SH-SY5Y (cell line): Measurements from ENCODE around the gene LARGE1.

Experiments
- GATA2 ChIP-seq: IDR thresholded peaks from 2 replicates; pipeline ENCODE4 v1.6.1; 2011; ENCODE audit warnings: mild to moderate bottlenecking, low read depth, low read length
- GATA3 ChIP-seq: IDR thresholded peaks from 2 replicates; pipeline ENCODE4 v1.6.1; 2011; ENCODE audit warnings: low read depth, mild to moderate bottlenecking, low read length, moderate library complexity

The LARGE1 gene

GRCh38 chr22:33570110-33570509 is 350.2 kb downstream of the LARGE1 start:
- TF ChIP-seq GATA3 (no peak), GATA2 (no peak)

GRCh38 chr22:33569559-33569958 is 350.7 kb downstream of the LARGE1 start:
- TF ChIP-seq GATA2, result no peak

GRCh38 chr22:33569018-33569417 is 351.3 kb downstream of the LARGE1 start:
- TF ChIP-seq GATA2, result no peak

GRCh38 chr22:33565580-33565995 is 354.7 kb downstream of the LARGE1 start:
- TF ChIP-seq GATA3 (no peak), GATA2 (no peak)

GRCh38 chr22:33564683-33565082 is 355.6 kb downstream of the LARGE1 start:
- no peak for TF ChIP-seq GATA3
- TF ChIP-seq GATA2, result no peak

- TF ChIP-seq GATA2, result no peak
- TF ChIP-seq GATA3, result no peak
Observed at GRCh38 chr22:33563220-33563964, 356.9 kb downstream of the LARGE1 start.

GRCh38 chr22:33562501-33562900 is 357.8 kb downstream of the LARGE1 start:
- TF ChIP-seq GATA2, result no peak
- no peak for TF ChIP-seq GATA3

GRCh38 chr22:33561149-33561807 is 359.0 kb downstream of the LARGE1 start:
- TF ChIP-seq GATA3, result no peak
- TF ChIP-seq GATA2, result no peak

GRCh38 chr22:33557836-33558235 is 362.4 kb downstream of the LARGE1 start:
- TF ChIP-seq GATA3 (no peak), GATA2 (no peak)

GRCh38 chr22:33555814-33556522 is 364.3 kb downstream of the LARGE1 start:
- TF ChIP-seq GATA3 (no peak), GATA2 (peak; percentile 69)

- no peak for TF ChIP-seq GATA2
- TF ChIP-seq GATA3, result no peak
Observed at GRCh38 chr22:33553493-33553892, 366.8 kb downstream of the LARGE1 start.

- TF ChIP-seq GATA3 (no peak), GATA2 (no peak)
Observed at GRCh38 chr22:33544707-33545106, 375.6 kb downstream of the LARGE1 start.

- TF ChIP-seq GATA3, result no peak
- no peak for TF ChIP-seq GATA2
Observed at GRCh38 chr22:33542722-33543121, 377.6 kb downstream of the LARGE1 start.

GRCh38 chr22:33542153-33542552 is 378.1 kb downstream of the LARGE1 start:
- no peak for TF ChIP-seq GATA2
- TF ChIP-seq GATA3, result no peak
